ENCODE results near the gene ATG2B.

Gene ATG2B

GRCh38 chr14:96257056-96257455, 106.1 kb downstream of the ATG2B start:
- Histone ChIP-seq H3K4me3 (ENCODE audit: control insufficient read depth in 1 of 7, extremely low read depth in 1 of 7, insufficient read depth in 4 of 7, low read depth in 2 of 7, low read length in 6 of 7) (no peak overlapping the region), H3K4me1 (ENCODE audit: control extremely low read depth in 1 of 4, control insufficient read depth in 4 of 4, insufficient read depth in 4 of 4, low read length in 3 of 4) (no peaks in the 10 kb centered on the region), H3K27me3 (replicated peaks in 2 of 5; ENCODE audit: control insufficient read depth in 4 of 5, insufficient read depth in 5 of 5, low read length in 4 of 5) (peaks cover 0 to 48% (median 16%) of the 10 kb centered on the region in 5 experiments), H3K36me3 (ENCODE audit: control insufficient read depth in 4 of 4, insufficient read depth in 4 of 4, low read length in 3 of 4) (no peaks in the 10 kb centered on the region), H3K9me3 (ENCODE audit: control extremely low read depth in 1 of 5, control insufficient read depth in 4 of 5, insufficient read depth in 2 of 5, low read depth in 1 of 5, low read length in 4 of 5) (peaks cover 0 to 3% (median 0%) of the 10 kb centered on the region in 5 experiments), H3K27ac (ENCODE audit: insufficient read depth in 1 of 2, low read depth in 1 of 2, low read length in 2 of 2, poor library complexity in 1 of 2, severe bottlenecking in 2 of 2) (no peak overlapping the region)
- no peak for DNase-seq
- CTCF ChIA-PET: no interaction called here
- WGBS (ENCODE audit: insufficient coverage): 89% methylated on average over 5 of the region's 8 CpGs
- POLR2A ChIA-PET: no interaction called here

GRCh38 chr14:96256407-96256806, 106.7 kb downstream of the ATG2B start:
- CTCF ChIA-PET: no interaction called here
- Histone ChIP-seq H3K27ac (ENCODE audit: insufficient read depth in 1 of 2, low read depth in 1 of 2, low read length in 2 of 2, poor library complexity in 1 of 2, severe bottlenecking in 2 of 2) (no peak overlapping the region), H3K9me3 (ENCODE audit: control extremely low read depth in 1 of 5, control insufficient read depth in 4 of 5, insufficient read depth in 2 of 5, low read depth in 1 of 5, low read length in 4 of 5) (peaks cover 0 to 3% (median 0%) of the 10 kb centered on the region in 5 experiments), H3K4me1 (ENCODE audit: control extremely low read depth in 1 of 4, control insufficient read depth in 4 of 4, insufficient read depth in 4 of 4, low read length in 3 of 4) (no peaks in the 10 kb centered on the region), H3K4me3 (ENCODE audit: control insufficient read depth in 1 of 7, extremely low read depth in 1 of 7, insufficient read depth in 4 of 7, low read depth in 2 of 7, low read length in 6 of 7) (no peak overlapping the region), H3K27me3 (replicated peaks in 2 of 5; ENCODE audit: control insufficient read depth in 4 of 5, insufficient read depth in 5 of 5, low read length in 4 of 5) (peaks cover 0 to 42% (median 16%) of the 10 kb centered on the region in 5 experiments), H3K36me3 (ENCODE audit: control insufficient read depth in 4 of 4, insufficient read depth in 4 of 4, low read length in 3 of 4) (no peaks in the 10 kb centered on the region)
- POLR2A ChIA-PET: no interaction called here
- no peak for DNase-seq
- WGBS (ENCODE audit: insufficient coverage): 96% methylated on average over 4 of the region's 4 CpGs

GRCh38 chr14:96255501-96256366, 107.4 kb downstream of the ATG2B start, which contains the start of gene BDKRB1:
Gene BDKRB1, plus strand, starts transcription at chr14:96256210. Its CDS starts 7,473 bp downstream, at chr14:96263683.
- ChIA-PET CTCF (interaction anchor here (0.5 kb wide), 1 partner anchor 121 kb away, joined by 3 read pairs; no protein-coding TSS in a partner anchor), POLR2A (no interaction called here)
- Histone ChIP-seq H3K4me1 (ENCODE audit: control extremely low read depth in 1 of 4, control insufficient read depth in 4 of 4, insufficient read depth in 4 of 4, low read length in 3 of 4) (no peaks in the 10 kb centered on the region), H3K27ac (ENCODE audit: insufficient read depth in 1 of 2, low read depth in 1 of 2, low read length in 2 of 2, poor library complexity in 1 of 2, severe bottlenecking in 2 of 2) (no peak within 1 kb of the TSS), H3K9me3 (ENCODE audit: control extremely low read depth in 1 of 5, control insufficient read depth in 4 of 5, insufficient read depth in 2 of 5, low read depth in 1 of 5, low read length in 4 of 5) (peaks cover 0 to 3% (median 0%) of the 10 kb centered on the region in 5 experiments), H3K27me3 (replicated peaks in 2 of 5; ENCODE audit: control insufficient read depth in 4 of 5, insufficient read depth in 5 of 5, low read length in 4 of 5) (peaks cover 0 to 41% (median 16%) of the 10 kb centered on the region in 5 experiments), H3K36me3 (ENCODE audit: control insufficient read depth in 4 of 4, insufficient read depth in 4 of 4, low read length in 3 of 4) (no peaks in the 10 kb centered on the region), H3K4me3 (ENCODE audit: control insufficient read depth in 1 of 7, extremely low read depth in 1 of 7, insufficient read depth in 4 of 7, low read depth in 2 of 7, low read length in 6 of 7) (no peak within 1 kb of the TSS)
- 91% methylated on average over 10 of the region's 12 CpGs for WGBS (ENCODE audit: insufficient coverage)
- no peak for DNase-seq

GRCh38 chr14:96254687-96255086, 108.5 kb downstream of the ATG2B start:
- whole genome bisulfite sequencing (ENCODE audit: insufficient coverage): 84% methylated on average over 11 of the region's 11 CpGs
- ChIA-PET POLR2A (no interaction called here), CTCF (no interaction called here)
- DNase-seq: no peak
- H3K4me3 ChIP-seq (ENCODE audit: control insufficient read depth in 1 of 7, extremely low read depth in 1 of 7, insufficient read depth in 4 of 7, low read depth in 2 of 7, low read length in 6 of 7): no peak overlapping the region
- H3K9me3 ChIP-seq (ENCODE audit: control extremely low read depth in 1 of 5, control insufficient read depth in 4 of 5, insufficient read depth in 2 of 5, low read depth in 1 of 5, low read length in 4 of 5): peaks cover 0 to 1% (median 0%) of the 10 kb centered on the region in 5 experiments
- no peak overlapping the region for H3K27ac ChIP-seq (ENCODE audit: insufficient read depth in 1 of 2, low read depth in 1 of 2, low read length in 2 of 2, poor library complexity in 1 of 2, severe bottlenecking in 2 of 2)
- H3K4me1 ChIP-seq (ENCODE audit: control extremely low read depth in 1 of 4, control insufficient read depth in 4 of 4, insufficient read depth in 4 of 4, low read length in 3 of 4): no peaks in the 10 kb centered on the region
- peaks cover 0 to 38% (median 15%) of the 10 kb centered on the region in 5 experiments for H3K27me3 ChIP-seq (replicated peaks in 2 of 5; ENCODE audit: control insufficient read depth in 4 of 5, insufficient read depth in 5 of 5, low read length in 4 of 5)
- H3K36me3 ChIP-seq (ENCODE audit: control insufficient read depth in 4 of 4, insufficient read depth in 4 of 4, low read length in 3 of 4): no peaks in the 10 kb centered on the region

GRCh38 chr14:96252999-96253539, 110.1 kb downstream of the ATG2B start:
- WGBS (ENCODE audit: insufficient coverage): 84% methylated on average over 8 of the region's 9 CpGs
- peaks cover 0 to 33% (median 13%) of the 10 kb centered on the region in 5 experiments for H3K27me3 ChIP-seq (replicated peaks in 2 of 5; ENCODE audit: control insufficient read depth in 4 of 5, insufficient read depth in 5 of 5, low read length in 4 of 5)
- H3K36me3 ChIP-seq (ENCODE audit: control insufficient read depth in 4 of 4, insufficient read depth in 4 of 4, low read length in 3 of 4): no peaks in the 10 kb centered on the region
- POLR2A ChIA-PET: interaction anchor here (0.6 kb wide), 1 partner anchor 152 kb away, joined by 3 read pairs; no protein-coding TSS in a partner anchor
- DNase-seq: no peak
- no peak overlapping the region for H3K27ac ChIP-seq (ENCODE audit: insufficient read depth in 1 of 2, low read depth in 1 of 2, low read length in 2 of 2, poor library complexity in 1 of 2, severe bottlenecking in 2 of 2)
- CTCF ChIA-PET: no interaction called here
- H3K4me3 ChIP-seq (ENCODE audit: control insufficient read depth in 1 of 7, extremely low read depth in 1 of 7, insufficient read depth in 4 of 7, low read depth in 2 of 7, low read length in 6 of 7): no peak overlapping the region
- no peaks in the 10 kb centered on the region for H3K4me1 ChIP-seq (ENCODE audit: control extremely low read depth in 1 of 4, control insufficient read depth in 4 of 4, insufficient read depth in 4 of 4, low read length in 3 of 4)
- no peaks in the 10 kb centered on the region for H3K9me3 ChIP-seq (ENCODE audit: control extremely low read depth in 1 of 5, control insufficient read depth in 4 of 5, insufficient read depth in 2 of 5, low read depth in 1 of 5, low read length in 4 of 5)

GRCh38 chr14:96252323-96252998, 110.7 kb downstream of the ATG2B start:
- ChIA-PET CTCF (no interaction called here), POLR2A (no interaction called here)
- no peak overlapping the region for H3K4me3 ChIP-seq (ENCODE audit: control insufficient read depth in 1 of 7, extremely low read depth in 1 of 7, insufficient read depth in 4 of 7, low read depth in 2 of 7, low read length in 6 of 7)
- no peaks in the 10 kb centered on the region for H3K9me3 ChIP-seq (ENCODE audit: control extremely low read depth in 1 of 5, control insufficient read depth in 4 of 5, insufficient read depth in 2 of 5, low read depth in 1 of 5, low read length in 4 of 5)
- H3K4me1 ChIP-seq (ENCODE audit: control extremely low read depth in 1 of 4, control insufficient read depth in 4 of 4, insufficient read depth in 4 of 4, low read length in 3 of 4): no peaks in the 10 kb centered on the region
- 95% methylated on average over 16 of the region's 19 CpGs for WGBS (ENCODE audit: insufficient coverage)
- H3K36me3 ChIP-seq (ENCODE audit: control insufficient read depth in 4 of 4, insufficient read depth in 4 of 4, low read length in 3 of 4): no peaks in the 10 kb centered on the region
- no peak overlapping the region for H3K27ac ChIP-seq (ENCODE audit: insufficient read depth in 1 of 2, low read depth in 1 of 2, low read length in 2 of 2, poor library complexity in 1 of 2, severe bottlenecking in 2 of 2)
- H3K27me3 ChIP-seq (replicated peaks in 2 of 5; ENCODE audit: control insufficient read depth in 4 of 5, insufficient read depth in 5 of 5, low read length in 4 of 5): peaks cover 0 to 29% (median 13%) of the 10 kb centered on the region in 5 experiments
- no peak for DNase-seq

All from common myeloid progenitor, CD34-positive (primary cell).